ENCODE results near the gene S100A9.
"Not testable (repeated sequence)": the region's sequence is repeated elsewhere in the genome, so short reads cannot be mapped to it uniquely, and the experiment has no call there.

S100A9 gene

DNA sequence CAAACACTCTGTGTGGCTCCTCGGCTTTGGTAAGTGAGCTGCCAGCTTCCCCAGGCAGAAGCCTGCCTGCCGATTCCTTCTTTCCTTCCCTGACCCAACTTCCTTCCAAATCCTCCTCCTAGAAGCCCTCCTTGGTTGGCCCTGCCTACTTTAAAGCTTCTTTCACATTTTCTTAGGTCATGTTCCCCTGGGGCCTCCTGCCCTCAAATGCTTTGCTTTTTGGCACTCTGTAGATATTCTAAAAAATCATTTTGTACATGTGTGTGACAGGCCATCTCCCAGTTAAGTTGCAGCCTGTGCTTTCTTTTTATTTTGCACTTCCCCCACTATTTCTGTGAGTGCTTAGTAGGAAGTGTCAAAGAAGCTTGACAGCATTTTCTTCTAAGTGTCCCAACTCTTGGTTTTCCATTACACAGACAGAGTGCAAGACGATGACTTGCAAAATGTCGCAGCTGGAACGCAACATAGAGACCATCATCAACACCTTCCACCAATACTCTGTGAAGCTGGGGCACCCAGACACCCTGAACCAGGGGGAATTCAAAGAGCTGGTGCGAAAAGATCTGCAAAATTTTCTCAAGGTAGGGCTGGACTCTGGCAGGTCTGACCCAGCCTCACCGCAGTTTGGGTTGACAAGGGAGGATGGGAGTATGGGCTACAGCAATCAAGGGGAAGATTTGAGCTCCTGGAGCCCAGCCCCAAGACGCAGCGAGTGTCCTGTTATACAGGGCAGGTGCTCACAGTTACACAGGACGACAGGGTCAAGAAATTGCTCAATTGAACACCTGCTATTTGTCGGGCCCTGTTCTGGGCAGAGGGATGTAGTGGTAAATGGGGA lies at the start of gene S100A9:
Gene S100A9 (plus strand): TSS at position 2 of the 838 bp plus-strand sequence. CDS start 430 bp downstream, at position 432.
- DNase-seq = no peak

DNA sequence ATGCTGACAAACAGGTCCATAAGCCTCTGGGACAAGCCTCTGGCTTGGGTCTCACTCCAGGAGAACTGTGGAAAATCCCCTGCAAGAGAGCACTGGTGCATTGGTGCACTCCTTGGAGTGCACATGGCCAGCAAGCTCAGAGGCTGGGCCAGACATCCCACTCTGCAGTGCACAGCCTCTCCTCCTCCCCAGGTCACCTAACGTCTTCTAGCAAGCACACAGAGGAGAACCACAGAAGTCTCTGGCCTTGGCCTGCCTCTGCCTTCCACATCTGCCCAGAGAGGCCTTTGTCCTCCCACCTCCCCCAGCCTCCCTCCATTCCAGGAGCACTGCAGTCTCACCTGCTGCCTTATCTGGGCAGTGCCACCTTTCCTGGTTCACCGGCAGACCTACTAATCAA lies 49.1 kb upstream of the S100A9 start:
- DNase-seq = no peak

DNA sequence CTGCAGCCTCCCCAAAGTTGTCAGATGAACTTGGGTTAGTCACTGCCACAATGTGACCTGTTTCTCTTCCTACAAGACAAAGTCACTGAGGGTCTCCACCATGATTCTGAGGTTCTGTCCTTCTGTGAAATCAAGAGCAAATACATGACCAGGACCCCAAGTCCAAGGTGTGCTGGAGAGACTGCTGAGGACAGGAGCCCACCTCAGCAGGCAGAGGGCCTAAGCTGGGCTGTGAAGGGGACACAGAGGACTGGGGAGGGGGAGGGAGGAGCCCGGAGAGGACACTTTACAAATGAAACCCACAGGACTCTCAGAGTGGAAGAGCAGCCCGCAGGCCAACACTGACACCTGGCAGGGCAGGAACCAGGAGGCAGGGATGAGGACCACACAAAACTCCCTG lies 48.2 kb upstream of the S100A9 start:
- no peak for DNase-seq

DNA sequence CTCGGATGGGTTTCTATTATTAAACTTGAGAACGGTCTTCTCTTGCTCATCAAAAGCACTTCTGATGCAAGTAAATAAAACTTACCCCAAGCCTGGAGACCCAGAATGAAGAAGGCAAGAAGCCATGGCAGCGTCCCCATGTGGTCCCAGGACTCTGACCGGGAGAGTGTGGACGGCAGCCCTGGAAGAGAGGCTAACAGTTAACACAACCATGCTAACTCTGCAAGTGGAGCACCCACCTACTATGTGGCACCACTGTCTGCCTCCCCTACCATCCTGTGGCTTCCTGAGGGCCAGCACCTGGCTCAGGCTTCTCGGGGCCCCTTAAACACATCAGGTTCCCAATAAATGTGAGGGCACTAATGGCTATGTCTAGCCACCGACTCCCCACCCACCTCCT lies 47.1 kb upstream of the S100A9 start:
- DNase-seq = no peak

DNA sequence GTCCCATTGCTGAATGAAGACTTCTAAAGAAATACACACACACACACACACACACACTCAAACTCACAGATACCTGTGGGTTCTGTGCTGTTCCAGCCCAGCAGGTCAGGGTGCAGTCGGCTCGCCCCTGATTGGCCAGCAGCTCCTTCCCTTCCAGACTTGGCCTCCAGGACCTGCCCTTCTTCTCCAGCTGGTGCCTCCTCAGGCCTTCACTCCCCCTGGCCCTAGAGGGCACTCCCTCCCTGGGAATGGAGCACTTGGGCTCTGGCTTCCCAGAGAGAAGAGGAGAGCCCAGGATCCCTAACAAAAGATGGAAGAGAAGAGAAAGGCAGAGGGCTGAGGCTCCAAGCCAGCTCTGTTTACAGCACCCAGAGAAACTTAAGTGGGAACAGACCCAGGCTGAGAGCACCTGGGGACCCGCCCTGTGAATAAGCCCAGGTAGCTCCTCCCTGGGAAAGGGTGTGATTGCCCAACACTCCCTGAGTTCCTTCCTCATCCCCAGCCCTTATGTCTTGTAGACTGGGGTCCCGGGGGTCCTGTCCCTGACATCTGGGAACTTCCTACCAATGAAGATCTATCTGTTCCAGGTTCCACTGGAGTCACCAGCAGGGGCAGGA lies 45.0 kb upstream of the S100A9 start, which contains the start of gene PGLYRP3:
Gene PGLYRP3 (minus strand): TSS at position 383 of the 617 bp plus-strand sequence. CDS start 2,287 bp downstream, outside the sequence.
- no peak for DNase-seq

DNA sequence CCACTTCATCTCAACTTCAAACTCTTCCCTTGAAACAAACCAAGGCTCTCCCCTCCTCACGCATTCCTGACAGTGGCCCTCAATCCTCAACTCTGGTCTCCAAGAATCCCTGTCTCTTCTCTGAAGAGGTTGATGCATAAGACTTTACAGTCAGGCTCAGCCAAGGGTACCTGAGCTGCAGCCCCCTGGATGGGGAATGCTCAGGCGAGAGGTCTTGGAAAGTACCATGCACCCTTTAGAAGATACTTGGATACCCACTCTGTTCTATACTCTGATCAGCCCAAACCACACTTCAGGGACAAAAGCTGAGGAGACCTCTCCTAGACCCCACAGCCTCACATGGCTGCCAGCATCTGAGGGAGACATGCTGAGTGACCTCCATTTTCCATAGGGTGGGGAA lies 44.4 kb upstream of the S100A9 start:
- no peak for DNase-seq

DNA sequence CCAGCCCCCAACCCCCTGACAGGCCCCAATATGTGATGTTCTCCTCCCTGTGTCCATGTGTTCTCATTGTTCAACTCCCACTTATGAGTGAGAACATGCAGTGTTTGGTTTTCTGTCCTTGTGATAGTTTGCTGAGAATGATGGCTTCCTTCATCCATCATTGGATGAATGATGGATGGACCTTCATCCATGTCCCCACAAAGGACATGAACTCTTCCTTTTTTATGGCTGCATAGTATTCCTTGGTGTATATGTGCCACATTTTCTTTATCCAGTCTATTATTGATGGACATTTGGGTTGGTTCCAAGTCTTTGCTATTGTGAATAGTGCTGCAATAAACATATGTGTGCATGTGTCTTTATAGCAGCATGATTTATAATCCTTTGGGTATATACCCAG lies 43.3 kb upstream of the S100A9 start:
- DNase-seq = not testable (repeated sequence)

DNA sequence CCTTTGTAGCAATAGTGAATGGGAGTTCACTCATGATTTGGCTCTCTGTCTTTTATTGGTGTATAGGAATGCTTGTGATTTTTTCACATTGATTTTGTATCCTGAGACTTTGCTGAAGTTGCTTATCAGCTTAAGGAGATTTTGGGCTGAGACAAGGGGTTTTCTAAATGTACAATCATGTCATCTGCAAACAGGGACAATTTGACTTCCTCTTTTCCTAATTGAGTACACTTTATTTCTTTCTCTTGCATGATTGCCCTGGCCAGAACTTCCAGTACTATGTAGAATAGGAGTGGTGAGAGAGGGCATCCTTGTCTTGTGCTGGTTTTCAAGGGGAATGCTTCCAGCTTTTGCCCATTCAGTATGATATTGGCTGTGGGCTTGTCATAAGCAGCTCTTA lies 41.6 kb upstream of the S100A9 start:
- DNase-seq = not testable (repeated sequence)

DNA sequence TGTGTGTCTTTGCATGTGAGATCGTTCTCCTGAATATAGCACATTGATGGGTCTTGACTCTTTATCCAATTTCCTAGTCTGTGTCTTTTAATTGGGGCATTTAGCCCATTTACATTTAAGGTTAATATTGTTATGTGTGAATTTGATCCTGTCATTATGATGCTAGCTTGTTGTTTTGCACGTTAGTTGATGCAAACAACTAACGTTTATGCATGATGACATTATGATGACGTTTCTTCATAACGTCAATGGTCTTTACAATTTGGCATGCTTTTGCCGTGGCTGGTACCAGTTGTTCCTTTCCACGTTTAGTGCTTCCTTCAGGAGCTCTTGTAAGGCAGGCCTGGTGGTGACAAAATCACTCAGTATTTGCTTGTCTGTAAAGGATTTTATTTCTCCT lies 39.5 kb upstream of the S100A9 start:
- not testable (repeated sequence) for DNase-seq

DNA sequence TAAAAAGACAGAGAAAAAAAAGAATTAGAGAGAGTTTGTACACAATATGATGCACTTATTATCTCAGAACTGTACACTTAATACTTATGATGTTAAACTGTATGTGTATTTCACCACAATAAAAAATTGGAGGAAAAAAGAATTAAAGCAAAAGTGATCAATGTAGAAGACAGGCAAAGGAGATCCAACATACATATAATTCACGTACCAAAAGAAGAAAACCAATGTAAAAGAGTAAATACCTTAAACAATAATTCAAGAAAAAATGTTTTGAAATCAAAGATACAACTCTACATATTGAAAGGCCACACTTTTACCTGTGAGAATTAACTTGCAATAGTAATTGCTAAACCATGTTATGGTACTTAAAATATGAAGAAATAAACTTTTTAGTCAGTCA lies 35.1 kb upstream of the S100A9 start:
- DNase-seq = no peak

DNA sequence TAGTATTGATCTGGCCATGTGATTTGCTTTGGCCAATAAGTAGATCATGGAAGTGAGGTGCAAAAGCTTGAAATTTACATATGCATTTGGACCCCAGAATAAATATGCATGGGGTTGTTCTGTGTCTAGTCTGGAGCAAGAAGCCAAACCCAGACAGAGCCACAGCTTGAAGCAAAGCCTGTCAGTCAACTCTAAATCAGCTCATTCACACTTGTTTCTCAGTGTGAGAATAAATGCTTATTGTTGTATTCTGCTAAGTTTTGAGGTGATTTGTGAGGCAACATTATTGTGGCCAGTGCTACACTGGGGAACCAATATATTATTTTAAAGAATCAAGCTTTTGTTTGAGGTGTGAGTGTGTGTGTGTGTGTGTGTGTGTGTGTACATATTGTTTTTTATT lies 32.7 kb upstream of the S100A9 start:
- no peak for DNase-seq

DNA sequence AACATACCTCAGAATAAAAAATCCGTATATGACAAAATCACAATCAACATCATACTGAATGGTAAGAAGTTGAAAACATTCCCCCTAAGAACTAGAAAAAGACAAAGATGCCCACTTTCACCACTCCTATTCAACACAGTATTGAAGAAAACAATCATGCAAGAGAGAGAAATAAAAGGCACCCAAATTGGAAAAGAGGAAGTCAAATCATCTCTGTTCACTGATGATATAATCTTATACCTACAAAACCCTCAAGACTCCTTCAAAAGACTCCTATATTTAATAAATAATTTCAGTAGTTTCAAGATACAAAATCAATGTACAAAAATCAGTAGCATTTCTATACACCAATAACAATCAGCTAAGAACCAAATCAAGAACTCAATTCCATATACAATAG lies 23.8 kb upstream of the S100A9 start:
- DNase-seq = no peak

DNA sequence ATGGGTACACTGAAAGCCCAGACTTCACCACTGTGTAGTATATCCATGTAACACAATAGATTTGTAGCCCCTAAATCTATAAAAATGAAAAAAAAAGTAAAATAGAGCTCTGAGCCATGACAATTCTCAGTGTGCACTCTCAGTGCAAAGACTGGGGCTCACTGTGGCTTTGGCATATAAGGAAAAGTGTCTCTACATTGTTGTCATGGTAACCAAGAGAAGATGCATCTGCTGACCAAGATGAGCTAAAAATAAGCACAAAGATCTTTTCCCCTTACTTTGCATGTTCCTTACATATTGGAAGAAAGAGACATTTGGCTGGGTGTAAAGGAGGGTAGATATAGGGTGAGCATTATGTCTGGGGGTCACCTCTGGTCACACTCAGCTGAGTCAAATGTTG lies 21.0 kb upstream of the S100A9 start:
- DNase-seq = no peak

DNA sequence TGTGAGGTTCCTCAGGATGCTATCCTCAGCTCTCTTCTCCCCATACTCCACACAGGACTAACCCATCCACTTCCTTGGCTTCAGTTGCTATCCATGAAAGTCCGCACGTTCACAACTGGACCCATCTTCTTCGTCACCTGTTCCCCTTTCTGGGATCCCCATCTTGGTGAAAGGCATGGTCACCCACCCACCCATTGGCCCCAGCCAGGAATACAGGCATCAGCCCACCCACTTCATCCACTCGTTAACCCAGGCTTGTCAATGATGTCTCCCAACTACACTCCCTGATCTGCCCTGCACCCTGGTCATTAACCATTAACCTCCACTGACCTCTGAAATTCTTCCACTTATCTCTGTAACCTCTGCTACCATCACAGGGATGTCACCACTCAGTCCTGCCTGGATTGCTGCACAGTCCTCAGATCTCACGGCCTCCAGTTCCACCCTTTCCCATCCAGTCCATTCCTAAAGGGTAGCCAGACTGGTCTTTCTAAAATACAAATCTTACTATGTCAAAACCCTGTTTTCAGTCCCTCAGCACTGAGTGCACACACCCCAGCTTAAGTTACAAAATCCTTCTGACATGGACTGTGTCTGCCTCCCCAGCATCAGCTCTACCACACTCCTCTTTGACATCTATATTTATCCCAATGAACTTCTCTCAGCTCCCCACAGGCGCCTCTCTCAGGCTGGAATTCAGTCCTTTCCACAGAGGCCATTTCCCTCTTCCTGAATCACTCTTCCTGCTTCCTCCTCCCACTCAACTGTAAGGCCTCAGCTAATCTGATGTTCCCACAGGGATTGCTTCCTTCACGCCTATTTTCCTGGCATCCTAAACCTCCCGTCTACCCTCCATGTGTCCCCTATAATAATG lies 19.4 kb upstream of the S100A9 start:
- no peak for DNase-seq

DNA sequence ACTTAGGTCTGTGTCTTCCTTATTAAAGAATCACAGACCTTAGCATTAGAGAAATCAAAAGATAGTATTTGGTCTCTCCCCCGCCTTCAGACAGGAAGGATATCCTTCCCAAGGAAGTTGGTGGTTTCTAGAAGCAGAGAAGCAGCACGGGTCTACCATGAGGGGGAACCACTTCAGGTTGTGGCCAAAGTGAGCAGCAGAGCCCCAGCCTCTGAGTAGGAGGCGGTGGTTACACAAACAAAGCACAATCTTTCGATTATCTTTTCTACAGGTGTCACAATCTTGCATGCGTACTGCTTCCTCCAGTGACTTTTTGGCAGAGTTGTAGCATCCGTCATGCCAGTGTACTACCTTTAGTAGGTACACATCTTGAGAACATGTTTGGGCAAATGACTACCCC lies 17.9 kb upstream of the S100A9 start:
- no peak for DNase-seq

DNA sequence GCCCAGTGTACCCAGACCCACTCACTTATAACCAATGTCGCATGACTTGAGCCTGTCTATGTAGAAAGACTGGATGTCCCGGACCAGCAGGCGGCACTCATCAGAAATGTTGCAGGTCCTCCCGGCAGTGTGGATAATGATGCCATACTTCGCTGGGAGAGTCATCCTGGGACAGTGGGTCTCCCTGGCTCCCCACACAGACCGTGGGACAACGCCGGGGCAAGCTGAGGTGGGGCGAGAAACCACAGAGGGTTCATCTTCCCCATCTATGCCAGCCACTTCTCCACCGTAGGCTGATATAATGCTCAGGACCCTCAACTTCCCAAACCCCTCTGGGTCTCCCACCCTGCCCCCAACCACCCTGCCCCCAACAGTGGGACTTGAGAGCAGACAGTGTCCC lies 17.3 kb upstream of the S100A9 start:
- no peak for DNase-seq

DNA sequence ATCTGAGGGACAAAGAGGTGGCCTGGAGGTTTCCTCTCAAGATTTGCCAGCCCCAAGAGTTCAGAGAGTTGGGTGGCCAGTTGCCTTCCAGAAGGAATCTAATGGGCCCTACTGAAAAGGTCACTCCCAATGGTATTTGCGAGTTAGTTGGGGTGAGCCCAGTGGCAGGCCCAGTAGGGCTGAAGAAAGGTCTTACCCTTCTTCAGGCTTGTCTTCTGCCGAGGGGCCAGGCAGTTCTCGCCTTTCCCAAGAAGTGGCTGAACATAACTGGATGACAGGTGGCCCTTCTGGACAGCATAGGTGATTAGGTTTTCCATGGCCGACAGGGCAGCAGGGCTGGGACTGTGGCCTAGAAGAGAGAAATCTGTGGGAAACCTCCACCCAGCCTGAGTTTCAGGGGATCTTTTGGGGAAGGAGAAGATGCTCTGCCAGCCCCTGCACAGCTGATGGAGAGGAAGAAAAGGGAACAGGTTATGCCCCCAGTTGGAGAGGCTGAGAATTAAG lies 16.2 kb upstream of the S100A9 start:
- no peak for DNase-seq

DNA sequence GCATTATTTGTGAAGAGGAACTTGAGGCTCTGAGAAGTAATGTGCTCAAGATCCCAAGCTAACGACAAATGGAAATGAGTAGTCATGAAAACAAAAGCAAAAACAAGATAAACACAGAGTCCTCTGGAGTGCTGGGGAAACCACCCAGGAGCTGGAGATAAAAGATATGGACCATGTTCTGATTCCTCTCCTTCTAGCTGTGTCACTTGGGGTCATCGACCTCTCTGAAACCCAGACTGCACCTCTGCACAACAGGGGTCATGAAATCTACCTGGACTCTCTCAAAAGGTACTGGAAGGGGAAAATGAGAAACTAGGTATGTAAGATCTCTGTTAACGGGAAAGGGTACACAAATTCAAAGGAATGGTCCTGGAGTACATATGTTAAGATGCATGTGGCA lies 15.5 kb upstream of the S100A9 start:
- DNase-seq = no peak

DNA sequence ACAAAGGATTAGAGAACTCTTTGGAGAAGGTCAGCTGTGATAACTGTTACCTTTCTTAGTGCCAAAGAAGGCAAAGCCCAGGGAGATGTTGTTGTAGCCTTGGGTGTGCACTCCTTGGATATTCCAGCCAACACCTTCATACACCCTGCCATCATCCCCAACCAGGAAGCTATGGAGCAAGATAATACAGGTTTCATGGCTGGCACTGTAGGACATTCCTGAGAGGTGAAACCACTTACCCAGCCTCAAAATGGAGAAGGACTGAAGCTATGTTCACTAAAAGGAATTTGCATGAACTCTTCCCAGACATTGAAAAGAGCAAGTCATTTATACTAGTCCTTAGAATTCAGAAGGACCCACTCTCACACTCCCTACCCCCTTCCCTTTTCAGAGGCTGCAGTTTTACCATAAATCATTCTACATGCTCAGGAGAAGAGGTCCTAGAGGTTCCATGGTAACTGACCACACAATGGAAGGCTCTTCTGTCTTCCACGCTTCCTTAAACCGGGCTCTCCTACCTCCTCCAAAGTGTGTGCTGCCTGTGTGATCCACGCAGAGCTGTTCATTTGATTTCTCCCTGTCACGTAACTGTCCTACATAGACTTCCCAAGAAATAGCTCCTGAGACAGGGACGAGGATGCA lies 14.5 kb upstream of the S100A9 start:
- no peak for DNase-seq

DNA sequence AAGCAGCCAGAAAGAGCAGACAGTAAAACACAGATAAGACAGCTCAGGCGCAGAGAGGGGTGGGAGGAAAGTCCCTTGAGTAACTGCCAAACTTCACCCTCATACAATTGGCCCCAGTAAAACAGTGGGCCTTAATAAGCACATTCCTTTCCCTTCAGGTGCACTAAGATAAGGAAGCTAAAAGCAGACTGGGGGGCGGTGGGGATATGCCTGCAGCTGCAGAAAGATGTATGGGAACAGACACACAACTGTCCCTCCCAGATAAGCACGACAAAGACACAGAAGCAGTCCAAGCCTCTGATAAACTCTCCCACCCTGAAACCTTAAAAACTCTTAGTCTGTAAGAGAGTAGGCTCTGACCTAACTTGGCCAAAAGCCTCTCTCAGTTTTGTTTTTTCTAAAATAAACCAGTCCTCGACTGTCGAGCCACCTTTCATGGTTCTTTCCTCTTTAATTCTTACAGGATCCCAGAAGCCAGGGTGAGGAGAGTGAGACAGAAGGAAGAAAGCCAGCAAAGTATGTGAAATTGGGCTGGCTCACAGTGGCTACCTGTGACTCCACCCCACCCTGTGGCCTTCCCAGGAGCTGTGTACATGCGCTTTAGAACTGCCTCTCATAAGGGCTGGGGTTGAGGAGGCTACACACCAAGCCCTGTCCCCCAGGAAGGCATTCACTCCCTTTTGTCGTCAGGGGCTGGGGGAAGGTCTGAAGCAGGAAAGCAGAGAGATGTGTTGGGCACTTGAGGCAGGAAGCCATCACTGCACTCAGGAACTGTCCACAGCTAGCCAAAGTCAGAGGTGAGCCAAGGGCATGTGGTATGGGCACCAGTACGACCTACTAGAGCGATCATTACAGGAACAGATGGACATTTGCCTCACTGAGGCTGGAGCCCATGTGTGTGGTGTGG lies 13.6 kb upstream of the S100A9 start:
- DNase-seq = no peak

DNA sequence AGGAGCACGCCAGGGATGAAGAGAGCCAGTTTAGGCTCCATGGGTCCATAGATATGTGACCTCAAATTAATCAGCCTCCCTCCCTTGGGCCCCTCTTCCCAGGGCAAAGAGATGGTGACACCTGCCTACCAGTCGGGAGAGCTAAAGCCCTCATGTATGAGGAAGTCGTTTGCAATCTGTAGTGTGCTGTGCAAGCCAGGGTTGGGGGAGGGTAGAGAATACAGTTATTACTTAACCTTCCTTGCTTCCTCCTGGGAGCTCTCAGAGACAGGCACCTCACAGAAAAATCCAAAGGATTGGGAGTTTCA lies 13.0 kb upstream of the S100A9 start:
- DNase-seq = no peak
